OCI-LY7 (cell line): ENCODE results near the gene CNTF.

Source experiments
- CTCF ChIP-seq: fragments of 200-600 bp; sonication (generic); conservative IDR thresholded peaks from 2 replicates; pipeline ENCODE4 v1.5.1; 2014; ENCODE audit warnings: mild to moderate bottlenecking, antibody characterized with exemption, low read length, moderate library complexity, mixed read lengths
- EZH2phosphoT487 ChIP-seq: fragments of 200-600 bp; sonication (generic); IDR thresholded peaks from 2 replicates; pipeline ENCODE4 v1.6.1; 2018; ENCODE audit warnings: low read depth, borderline replicate concordance, mild to moderate bottlenecking, mixed run types, antibody characterized with exemption, low read length, moderate library complexity, mixed read lengths

GRCh38 chr11:58647866-58648265 lies 25.4 kb downstream of the CNTF start:
- TF ChIP-seq CTCF (no peak), EZH2phosphoT487 (no peak)
